HFFc6 (cell line): ENCODE measurements around the gene YKT6. TPM values are rescaled to one million over a fixed set of nuclear protein-coding genes. Genes with fewer than 3 reads are reported as not detected.

Experiments
- DNase-seq: peaks from one replicate; pipeline ENCODE4 v3.0.0-alpha.2; 2018
- H3K27ac Mint-ChIP-seq: 2 replicates; pipeline ENCODE4 v1.8.0; 2020; ENCODE audit warnings: mild to moderate bottlenecking, mixed read lengths
- H3K27me3 Mint-ChIP-seq: 2 replicates; pipeline ENCODE4 v1.8.0; 2021; ENCODE audit warnings: mild to moderate bottlenecking, moderate library complexity, mixed read lengths; ENCODE audit not compliant: insufficient read depth
- H3K36me3 Mint-ChIP-seq: 2 replicates; pipeline ENCODE4 v1.8.0; 2021; ENCODE audit warnings: low read depth, mixed read lengths
- H3K4me1 Mint-ChIP-seq: 2 replicates; pipeline ENCODE4 v1.8.0; 2020; ENCODE audit warnings: low read depth, mixed read lengths
- H3K4me3 Mint-ChIP-seq: 2 replicates; pipeline ENCODE4 v1.8.0; 2020; ENCODE audit warnings: mild to moderate bottlenecking, moderate library complexity, mixed read lengths
- H3K9me3 Mint-ChIP-seq: 2 replicates; pipeline ENCODE4 v1.8.0; 2020; ENCODE audit warnings: mild to moderate bottlenecking, mixed read lengths
- total RNA-seq, 6 experiments: library from RNA; stranded (reverse); fragmentation: NEBNext Ultra II Directional; extraction: Animal tissue kit (Norgen Biotek cat#: 25700); gene quantifications; 2 replicates in 1 of 6; 3 replicates in 5 of 6; pipeline ENCODE4 v1.2.3, GENCODE V29; 2021
- TF ChIP-seq, protein P1 (sequence below): fragments of 200-600 bp; sonication (generic); IDR thresholded peaks from 2 replicates; pipeline ENCODE4 v1.5.0; 2021; ENCODE audit warnings: antibody characterized with exemption, mild to moderate bottlenecking

The YKT6 gene
- total RNA-seq, 6 experiments from 2014 or later: 155 to 174 (median 167) TPM

DNA sequence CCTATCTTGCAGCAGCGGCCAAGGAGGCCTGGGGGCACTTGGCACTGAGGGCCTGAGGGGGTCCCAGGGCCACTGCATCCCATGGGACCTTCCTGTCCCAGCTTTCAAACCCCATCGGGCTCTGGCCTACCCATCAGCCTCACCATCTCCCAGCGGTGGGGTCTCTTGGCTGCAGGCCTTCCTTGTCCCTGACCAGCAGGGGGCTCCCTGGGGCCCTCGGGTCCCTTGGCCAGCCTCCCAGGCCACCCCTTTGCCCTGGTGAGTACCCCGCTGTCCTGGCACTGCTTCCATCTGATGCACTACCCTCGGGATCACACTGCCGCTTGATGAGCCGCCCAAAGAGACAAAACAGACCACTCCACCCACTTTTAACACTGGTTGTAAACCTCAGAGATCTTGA, 43.5 kb downstream of the YKT6 start:
- Mint-ChIP-seq H3K4me1 (no peaks in the 10 kb centered on the region), H3K9me3 (no peaks in the 10 kb centered on the region), H3K27me3 (peaks cover 4% of the 10 kb centered on the region), H3K4me3 (no peak overlapping the region), H3K36me3 (no peaks in the 10 kb centered on the region), H3K27ac (no peak overlapping the region)
- DNase-seq: no peak
- TF ChIP-seq, protein P1, sequence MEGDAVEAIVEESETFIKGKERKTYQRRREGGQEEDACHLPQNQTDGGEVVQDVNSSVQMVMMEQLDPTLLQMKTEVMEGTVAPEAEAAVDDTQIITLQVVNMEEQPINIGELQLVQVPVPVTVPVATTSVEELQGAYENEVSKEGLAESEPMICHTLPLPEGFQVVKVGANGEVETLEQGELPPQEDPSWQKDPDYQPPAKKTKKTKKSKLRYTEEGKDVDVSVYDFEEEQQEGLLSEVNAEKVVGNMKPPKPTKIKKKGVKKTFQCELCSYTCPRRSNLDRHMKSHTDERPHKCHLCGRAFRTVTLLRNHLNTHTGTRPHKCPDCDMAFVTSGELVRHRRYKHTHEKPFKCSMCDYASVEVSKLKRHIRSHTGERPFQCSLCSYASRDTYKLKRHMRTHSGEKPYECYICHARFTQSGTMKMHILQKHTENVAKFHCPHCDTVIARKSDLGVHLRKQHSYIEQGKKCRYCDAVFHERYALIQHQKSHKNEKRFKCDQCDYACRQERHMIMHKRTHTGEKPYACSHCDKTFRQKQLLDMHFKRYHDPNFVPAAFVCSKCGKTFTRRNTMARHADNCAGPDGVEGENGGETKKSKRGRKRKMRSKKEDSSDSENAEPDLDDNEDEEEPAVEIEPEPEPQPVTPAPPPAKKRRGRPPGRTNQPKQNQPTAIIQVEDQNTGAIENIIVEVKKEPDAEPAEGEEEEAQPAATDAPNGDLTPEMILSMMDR: peak; percentile 78

DNA sequence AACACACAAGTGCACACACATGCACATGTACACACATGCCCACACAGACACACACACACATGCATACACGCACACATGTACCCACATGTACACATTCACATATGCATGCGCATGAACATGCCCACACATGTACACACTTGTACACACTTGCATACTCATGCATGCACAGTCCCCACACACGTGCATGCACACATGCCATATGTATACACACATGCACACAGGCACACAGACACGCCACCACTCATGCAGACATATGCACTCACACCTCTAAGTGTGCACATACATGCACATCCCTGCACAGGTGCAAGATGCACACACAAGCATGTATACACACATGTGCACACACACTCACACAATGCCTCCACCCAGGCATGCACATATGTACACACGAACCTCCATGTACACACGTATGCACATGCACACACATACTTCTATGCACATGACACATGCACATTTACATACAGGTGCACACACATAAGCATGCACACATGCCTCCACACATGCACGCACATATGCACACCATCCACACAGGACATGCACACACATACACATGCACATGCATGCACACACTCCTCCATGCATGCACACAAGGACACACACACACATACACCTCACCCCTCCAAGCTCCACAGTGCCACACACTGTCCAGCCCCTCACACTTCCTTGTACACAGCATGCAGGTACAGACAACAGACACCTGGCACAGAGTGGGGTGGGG, 45.8 kb downstream of the YKT6 start:
- no peaks in the 10 kb centered on the region for H3K9me3 Mint-ChIP-seq
- peaks cover 3% of the 10 kb centered on the region; the same call in 1 of the 2 replicates for H3K27me3 Mint-ChIP-seq
- TF ChIP-seq, protein P1: no peak
- H3K4me3 Mint-ChIP-seq: no peak overlapping the region
- no peak overlapping the region for H3K27ac Mint-ChIP-seq
- no peaks in the 10 kb centered on the region for H3K36me3 Mint-ChIP-seq
- no peak for DNase-seq
- no peaks in the 10 kb centered on the region for H3K4me1 Mint-ChIP-seq

DNA sequence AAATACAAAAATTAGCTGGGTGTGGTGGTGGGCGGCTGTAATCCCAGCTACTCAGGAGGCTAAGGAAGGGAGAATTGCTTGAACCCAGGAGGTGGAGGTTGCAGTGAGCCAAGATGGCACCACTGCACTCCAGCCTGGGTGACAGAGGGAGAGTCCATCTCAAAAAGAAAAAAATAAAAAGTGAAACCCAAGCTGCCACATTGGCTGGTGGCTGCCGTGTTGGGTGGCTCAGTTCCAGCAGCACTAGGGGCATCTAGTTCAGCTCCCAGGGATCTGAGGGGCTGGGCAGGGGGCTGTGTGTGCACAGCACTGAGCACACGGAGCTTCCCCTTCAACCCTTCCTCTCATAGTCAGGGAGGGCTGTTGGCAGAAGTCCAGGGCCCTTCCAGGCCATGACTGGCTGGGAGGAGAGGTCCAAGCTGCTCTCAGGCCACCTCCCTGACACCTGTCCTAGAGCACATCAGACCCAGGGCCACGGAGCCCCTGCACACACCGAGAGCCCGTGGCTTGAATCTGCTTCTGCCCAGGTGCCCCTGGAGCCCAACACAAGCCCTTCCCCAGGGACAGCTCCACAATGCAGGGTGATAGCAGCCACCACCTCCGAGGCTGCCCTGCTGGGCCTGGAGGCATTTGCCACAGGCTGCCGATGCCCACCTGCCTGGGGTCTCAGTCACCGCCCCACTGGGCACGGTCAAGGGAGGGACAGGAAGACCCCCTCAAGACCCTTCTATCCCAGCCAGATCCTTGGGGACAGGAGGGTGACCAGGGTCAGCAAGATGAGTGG, 47.3 kb downstream of the YKT6 start:
- H3K4me1 Mint-ChIP-seq: no peaks in the 10 kb centered on the region
- DNase-seq: no peak
- no peaks in the 10 kb centered on the region for H3K9me3 Mint-ChIP-seq
- TF ChIP-seq, protein P1: no peak
- H3K36me3 Mint-ChIP-seq: no peaks in the 10 kb centered on the region
- no peak overlapping the region for H3K27ac Mint-ChIP-seq
- peaks cover 3% of the 10 kb centered on the region; the same call in 1 of the 2 replicates for H3K27me3 Mint-ChIP-seq
- no peak overlapping the region for H3K4me3 Mint-ChIP-seq

DNA sequence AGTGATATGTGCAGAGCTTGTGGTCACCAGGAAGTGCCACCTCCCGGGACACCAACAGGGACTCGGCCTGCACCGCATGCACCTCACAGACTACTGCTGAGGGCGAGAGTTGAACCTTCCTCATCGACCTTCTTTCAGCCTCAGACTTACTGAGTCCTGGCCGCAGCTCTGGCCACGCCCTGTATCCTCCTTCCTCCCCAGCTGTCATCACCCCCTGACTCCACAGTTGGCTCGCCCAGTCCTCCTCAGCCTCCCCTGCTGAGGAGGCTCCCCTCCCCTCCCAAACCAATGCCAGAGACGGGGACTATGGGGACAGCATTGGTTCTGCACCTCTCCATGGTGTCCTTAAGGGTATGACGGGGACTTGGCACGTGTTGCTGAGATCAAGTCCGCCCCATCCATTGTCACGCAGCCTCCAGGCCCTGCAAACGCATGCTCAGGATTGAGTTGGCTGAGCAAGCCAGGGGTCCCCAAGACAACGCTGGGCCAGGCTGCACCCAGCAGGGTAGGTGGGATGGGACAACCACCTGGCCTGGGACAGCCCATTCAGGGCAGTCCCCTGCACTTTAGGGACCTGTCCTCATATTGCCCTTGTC, 49.0 kb downstream of the YKT6 start:
- TF ChIP-seq, protein P1: no peak
- H3K4me3 Mint-ChIP-seq: no peak overlapping the region
- no peak for DNase-seq
- H3K36me3 Mint-ChIP-seq: no peaks in the 10 kb centered on the region
- H3K9me3 Mint-ChIP-seq: no peaks in the 10 kb centered on the region
- H3K27me3 Mint-ChIP-seq: peaks cover 4% of the 10 kb centered on the region
- no peaks in the 10 kb centered on the region for H3K4me1 Mint-ChIP-seq
- no peak overlapping the region for H3K27ac Mint-ChIP-seq

DNA sequence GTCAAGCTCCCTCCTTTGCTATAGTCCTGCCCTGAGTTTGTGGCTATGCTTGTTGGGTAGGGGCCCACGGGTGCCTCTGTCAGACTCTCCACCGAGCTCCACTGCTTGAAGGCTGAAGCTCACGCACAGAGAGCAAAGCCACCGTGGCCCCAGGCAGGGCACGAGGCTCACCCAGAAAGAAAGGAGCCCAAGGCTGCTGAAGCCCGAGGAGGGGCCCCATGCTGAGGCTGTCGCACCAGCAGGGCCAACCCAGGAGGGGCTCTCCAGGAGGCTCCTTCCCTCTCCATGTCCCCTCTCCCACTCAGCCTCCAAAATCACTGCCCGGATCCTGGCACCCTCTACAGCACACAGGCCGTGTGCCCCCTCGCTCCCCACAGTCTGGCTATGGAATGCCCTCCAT, 50.5 kb downstream of the YKT6 start:
- DNase-seq: no peak
- H3K4me1 Mint-ChIP-seq: no peaks in the 10 kb centered on the region
- no peak overlapping the region for H3K27ac Mint-ChIP-seq
- H3K36me3 Mint-ChIP-seq: no peaks in the 10 kb centered on the region
- no peak overlapping the region for H3K4me3 Mint-ChIP-seq
- H3K27me3 Mint-ChIP-seq: peaks cover 4% of the 10 kb centered on the region
- TF ChIP-seq, protein P1: no peak
- no peaks in the 10 kb centered on the region for H3K9me3 Mint-ChIP-seq
